WERI-Rb-1 (cell line): ENCODE results near the gene KCNA10.
A peak's percentile ranks its signal among the peaks of the same experiment; 100 is the strongest.

Experiments used
- DNase-seq: peaks from one replicate; pipeline ENCODE4 v3.0.0-alpha.2; 2020
- H3K27ac ChIP-seq: fragments of 250-450 bp; sonication (Bioruptor Pico); 2 replicates; pipeline ENCODE4 v1.5.1; 2020; ENCODE audit warnings: mild to moderate bottlenecking, moderate library complexity
- H3K27me3 ChIP-seq: fragments of 250-450 bp; sonication (Bioruptor Pico); 2 replicates; pipeline ENCODE4 v1.5.1; 2021; ENCODE audit warnings: mild to moderate bottlenecking, low read depth, moderate library complexity; ENCODE audit not compliant: insufficient read depth, severe bottlenecking
- H3K36me3 ChIP-seq: fragments of 250-450 bp; sonication (Bioruptor Pico); 2 replicates; pipeline ENCODE4 v1.5.1; 2020; ENCODE audit warnings: mild to moderate bottlenecking, moderate library complexity
- H3K4me3 ChIP-seq: 2 replicates; pipeline ENCODE4 v1.5.1; 2011; ENCODE audit warnings: low read depth, mild to moderate bottlenecking, control low read depth, low read length
- H3K9me3 ChIP-seq: fragments of 250-450 bp; sonication (Bioruptor Pico); 2 replicates; pipeline ENCODE4 v1.5.1; 2021; ENCODE audit warnings: mild to moderate bottlenecking, moderate library complexity; ENCODE audit not compliant: severe bottlenecking
- CTCF ChIP-seq: IDR thresholded peaks from 2 replicates; pipeline ENCODE4 v1.5.1; 2011; ENCODE audit warnings: low read depth, mild to moderate bottlenecking, control low read depth, inconsistent platforms, low read length

The KCNA10 gene

GRCh38 chr1:110484801-110485200 is 34.2 kb downstream of the KCNA10 start:
- H3K4me3 ChIP-seq: no peak overlapping the region
- no peak overlapping the region for H3K27ac ChIP-seq
- H3K36me3 ChIP-seq: no peaks in the 10 kb centered on the region
- H3K9me3 ChIP-seq: no peaks in the 10 kb centered on the region
- H3K27me3 ChIP-seq: no peaks in the 10 kb centered on the region
- no peak for TF ChIP-seq CTCF
- DNase-seq: peak; percentile 52

GRCh38 chr1:110483308-110483685 is 35.7 kb downstream of the KCNA10 start:
- no peak for DNase-seq
- H3K9me3 ChIP-seq: no peaks in the 10 kb centered on the region
- no peak overlapping the region for H3K27ac ChIP-seq
- H3K4me3 ChIP-seq: no peak overlapping the region
- H3K27me3 ChIP-seq: no peaks in the 10 kb centered on the region
- no peak for TF ChIP-seq CTCF
- no peaks in the 10 kb centered on the region for H3K36me3 ChIP-seq

- TF ChIP-seq CTCF: no peak
- DNase-seq: no peak
- H3K9me3 ChIP-seq: no peaks in the 10 kb centered on the region
- H3K27ac ChIP-seq: no peak overlapping the region
- no peaks in the 10 kb centered on the region for H3K27me3 ChIP-seq
- H3K36me3 ChIP-seq: no peaks in the 10 kb centered on the region
- H3K4me3 ChIP-seq: no peak overlapping the region
These were observed 36.2 kb downstream of the KCNA10 start for GRCh38 chr1:110482662-110483307.

GRCh38 chr1:110481968-110482623 is 36.9 kb downstream of the KCNA10 start:
- Histone ChIP-seq H3K9me3 (no peaks in the 10 kb centered on the region), H3K27me3 (no peaks in the 10 kb centered on the region), H3K27ac (no peak overlapping the region), H3K36me3 (no peaks in the 10 kb centered on the region), H3K4me3 (no peak overlapping the region)
- TF ChIP-seq CTCF: no peak
- DNase-seq: no peak

GRCh38 chr1:110480356-110481096 is 38.4 kb downstream of the KCNA10 start:
- TF ChIP-seq CTCF: no peak
- Histone ChIP-seq H3K4me3 (no peak overlapping the region), H3K36me3 (no peaks in the 10 kb centered on the region), H3K9me3 (no peaks in the 10 kb centered on the region), H3K27me3 (no peaks in the 10 kb centered on the region), H3K27ac (peak overlapping the region; percentile 48)
- no peak for DNase-seq
